Astrocyte (in vitro differentiated cells and primary cell): ENCODE data around the gene CDK3. TPM values are rescaled to one million over a fixed set of nuclear protein-coding genes. Genes with fewer than 3 reads are reported as not detected.

Experiments
- DNase-seq: peaks from one replicate; pipeline ENCODE4 v3.0.0-alpha.2; 2010; ENCODE audit warnings: low read depth
- FAIRE-seq: peaks from 2 replicates; lab custom pipeline; 2011; peaks lifted over from hg19 to GRCh38; lab: Jason Lieb, UNC
- H2AFZ ChIP-seq: 2 replicates; pipeline ENCODE4 v1.6.0; 2012; ENCODE audit warnings: low read depth, low read length, inconsistent platforms
- H3K27ac ChIP-seq: 2 replicates; pipeline ENCODE4 v1.5.1; 2011; ENCODE audit warnings: low read depth, low read length, inconsistent platforms
- H3K27me3 ChIP-seq: 2 replicates; pipeline ENCODE4 v1.6.0; 2011; ENCODE audit warnings: low read length, inconsistent platforms; ENCODE audit not compliant: insufficient read depth
- H3K36me3 ChIP-seq: 2 replicates; pipeline ENCODE4 v1.5.1; 2011; ENCODE audit warnings: low read length, inconsistent platforms; ENCODE audit not compliant: insufficient read depth
- H3K4me1 ChIP-seq: 2 replicates; pipeline ENCODE4 v1.5.1; 2011; ENCODE audit warnings: low read length, inconsistent platforms; ENCODE audit not compliant: insufficient read depth
- H3K4me2 ChIP-seq: 2 replicates; pipeline ENCODE4 v1.6.0; 2012; ENCODE audit warnings: low read length, inconsistent platforms
- H3K4me3 ChIP-seq: 2 replicates; pipeline ENCODE4 v1.5.1; 2011; ENCODE audit warnings: low read depth, mild to moderate bottlenecking, low read length, inconsistent platforms; ENCODE audit not compliant: insufficient read depth
- H3K79me2 ChIP-seq: 2 replicates; pipeline ENCODE4 v1.6.0; 2012; ENCODE audit warnings: mild to moderate bottlenecking, low read length, inconsistent platforms; ENCODE audit not compliant: insufficient read depth
- H3K9ac ChIP-seq: 2 replicates; pipeline ENCODE4 v1.6.0; 2012; ENCODE audit warnings: mild to moderate bottlenecking, low read length, inconsistent platforms
- H3K9me3 ChIP-seq: 2 replicates; pipeline ENCODE4 v1.5.1; 2012; ENCODE audit warnings: low read depth, mild to moderate bottlenecking, low read length, inconsistent platforms; ENCODE audit not compliant: insufficient read depth
- H4K20me1 ChIP-seq: 2 replicates; pipeline ENCODE4 v1.6.0; 2012; ENCODE audit warnings: low read length, inconsistent platforms; ENCODE audit not compliant: insufficient read depth
- H3K27ac Mint-ChIP-seq: one replicate; pipeline ENCODE4 v1.8.0; 2021; ENCODE audit warnings: mild to moderate bottlenecking, mixed read lengths; ENCODE audit not compliant: unreplicated experiment
- H3K27me3 Mint-ChIP-seq: one replicate; pipeline ENCODE4 v1.8.0; 2021; ENCODE audit warnings: low read depth, mixed read lengths; ENCODE audit not compliant: unreplicated experiment
- H3K36me3 Mint-ChIP-seq: one replicate; pipeline ENCODE4 v1.8.0; 2021; ENCODE audit warnings: low read depth, mixed read lengths; ENCODE audit not compliant: unreplicated experiment
- H3K4me1 Mint-ChIP-seq: one replicate; pipeline ENCODE4 v1.8.0; 2021; ENCODE audit warnings: low read depth, mixed read lengths; ENCODE audit not compliant: unreplicated experiment
- H3K4me3 Mint-ChIP-seq: one replicate; pipeline ENCODE4 v1.8.0; 2021; ENCODE audit warnings: mild to moderate bottlenecking, moderate library complexity, mixed read lengths; ENCODE audit not compliant: unreplicated experiment
- H3K9me3 Mint-ChIP-seq: one replicate; pipeline ENCODE4 v1.8.0; 2021; ENCODE audit warnings: mild to moderate bottlenecking, mixed read lengths; ENCODE audit not compliant: unreplicated experiment
- CTCF ChIP-seq: IDR thresholded peaks from 2 replicates; pipeline ENCODE4 v1.5.1; 2011; ENCODE audit warnings: low read depth, mild to moderate bottlenecking, inconsistent platforms, low read length, moderate library complexity; ENCODE audit not compliant: insufficient read depth
- EZH2 ChIP-seq: IDR thresholded peaks from 2 replicates; pipeline ENCODE4 v1.6.1; 2012; ENCODE audit warnings: mild to moderate bottlenecking, low read length, inconsistent platforms; ENCODE audit not compliant: insufficient read depth
- total RNA-seq: library from RNA; stranded (reverse); gene quantifications from 2 replicates; pipeline ENCODE4 v1.2.1, GENCODE V29; 2021

CDK3 gene
- total RNA-seq, 1 donor from 2014 or later = 5.0 TPM

- Histone ChIP-seq H3K9ac (no peak overlapping the region), H3K79me2 (peaks cover 19% of the 10 kb centered on the region), H3K4me2 (no peak overlapping the region), H3K4me3 (no peak overlapping the region), H2AFZ (no peak overlapping the region), H3K36me3 (peaks cover 36% of the 10 kb centered on the region), H3K4me1 (peaks cover 34% of the 10 kb centered on the region), H3K9me3 (no peaks in the 10 kb centered on the region), H3K27ac (peak overlapping the region; percentile 30), H3K27me3 (no peaks in the 10 kb centered on the region), H4K20me1 (peaks cover 55% of the 10 kb centered on the region)
- Mint-ChIP-seq H3K27me3 (no peaks in the 10 kb centered on the region), H3K9me3 (no peaks in the 10 kb centered on the region), H3K36me3 (peaks cover 37% of the 10 kb centered on the region), H3K4me1 (peaks cover 37% of the 10 kb centered on the region), H3K27ac (peak overlapping the region; percentile 16), H3K4me3 (no peak overlapping the region)
- TF ChIP-seq CTCF (no peak), EZH2 (no peak)
- no peak for FAIRE-seq
- DNase-seq = no peak
These were observed 48.6 kb downstream of the CDK3 start for GRCh38 chr17:76049239-76049638.

GRCh38 chr17:76049836-76050537, 49.3 kb downstream of the CDK3 start:
- Mint-ChIP-seq H3K4me1 (peaks cover 37% of the 10 kb centered on the region), H3K4me3 (no peak overlapping the region), H3K36me3 (peaks cover 34% of the 10 kb centered on the region), H3K27me3 (no peaks in the 10 kb centered on the region), H3K9me3 (no peaks in the 10 kb centered on the region), H3K27ac (no peak overlapping the region)
- H3K4me1 ChIP-seq = peaks cover 37% of the 10 kb centered on the region
- H2AFZ ChIP-seq = no peak overlapping the region
- peaks cover 19% of the 10 kb centered on the region for H3K79me2 ChIP-seq
- H3K4me2 ChIP-seq = no peak overlapping the region
- no peak overlapping the region for H3K4me3 ChIP-seq
- no peak overlapping the region for H3K27ac ChIP-seq
- FAIRE-seq (no peak), DNase-seq (no peak)
- H3K27me3 ChIP-seq = no peaks in the 10 kb centered on the region
- TF ChIP-seq EZH2 = no peak
- no peak for TF ChIP-seq CTCF
- H3K9me3 ChIP-seq = no peaks in the 10 kb centered on the region
- H4K20me1 ChIP-seq = peaks cover 49% of the 10 kb centered on the region
- no peak overlapping the region for H3K9ac ChIP-seq
- H3K36me3 ChIP-seq = peaks cover 29% of the 10 kb centered on the region
